Endothelial cell of coronary artery (primary cell): ENCODE measurements around the gene UBD. TPM values are rescaled to one million over a fixed set of nuclear protein-coding genes. Genes with fewer than 3 reads are reported as not detected.

ENCODE experiments used
- total RNA-seq: library from RNA; depleted of rRNA; stranded (reverse); fragments of >200 nt; gene quantifications from 2 replicates; pipeline ENCODE4 v1.2.3, GENCODE V29; 2014

UBD gene
- 1.2 and 4.9 TPM in 2 replicates for total RNA-seq

GRCh38 chr6:29559524-29560287, at the start of gene UBD:
UBD (minus strand) TSS chr6:29559732; CDS start chr6:29559701, 31 bp downstream.

GRCh38 chr6:29584821-29585220, 25.3 kb upstream of the UBD start, which contains the start of gene OR2H2:
OR2H2 (plus strand) TSS chr6:29585121; CDS start chr6:29587945, 2,824 bp downstream.

Other genes starting within 250 kb of the UBD start
- gene OR5V1, start 190.9 kb downstream of the UBD start, total RNA-seq, result not detected in 2 replicates
- gene OR12D3, start 184.4 kb downstream of the UBD start, total RNA-seq, result not detected in 2 replicates
- gene OR12D2, start 164.1 kb downstream of the UBD start, total RNA-seq, result not detected in 2 replicates
- gene OR12D1, start 144.8 kb downstream of the UBD start, total RNA-seq, result not detected in 2 replicates
- gene OR10C1, start 120.4 kb downstream of the UBD start, total RNA-seq, result not detected in 2 replicates
- not detected in 2 replicates for gene OR11A1, start 102.7 kb downstream of the UBD start, total RNA-seq
- not detected in 2 replicates for gene OR2H1, start 102.6 kb downstream of the UBD start, total RNA-seq
- not detected in 2 replicates for gene MAS1L, start 71.8 kb downstream of the UBD start, total RNA-seq
- not detected in 2 replicates for gene OR2H2, start 25.4 kb upstream of the UBD start, total RNA-seq
- gene GABBR1, start 73.5 kb upstream of the UBD start, total RNA-seq, result 8.5 and 13.6 TPM in 2 replicates
- not detected in 2 replicates for gene MOG, start 97.4 kb upstream of the UBD start, total RNA-seq
- gene ZFP57, start 121.4 kb upstream of the UBD start, total RNA-seq, result 0.99 TPM in 1 of 2 replicates, not detected in the other
- gene HLA-F, start 163.7 kb upstream of the UBD start, total RNA-seq, result 5.4 and 17.4 TPM in 2 replicates